DOHH2 (cell line): ENCODE data around the gene OIT3.

Experiments
- EZH2phosphoT487 ChIP-seq: fragments of 200-600 bp; sonication (generic); IDR thresholded peaks from 2 replicates; pipeline ENCODE4 v1.6.1; 2017; ENCODE audit warnings: borderline replicate concordance, mild to moderate bottlenecking, antibody characterized with exemption, low read length, moderate library complexity, mixed read lengths
- TF ChIP-seq, protein P1 (sequence below): fragments of 200-600 bp; sonication (generic); IDR thresholded peaks from one replicate; pipeline ENCODE4 v1.5.1; 2014; ENCODE audit warnings: antibody characterized with exemption, mild to moderate bottlenecking, low read depth, low read length; ENCODE audit not compliant: poor library complexity, severe bottlenecking

DNA sequence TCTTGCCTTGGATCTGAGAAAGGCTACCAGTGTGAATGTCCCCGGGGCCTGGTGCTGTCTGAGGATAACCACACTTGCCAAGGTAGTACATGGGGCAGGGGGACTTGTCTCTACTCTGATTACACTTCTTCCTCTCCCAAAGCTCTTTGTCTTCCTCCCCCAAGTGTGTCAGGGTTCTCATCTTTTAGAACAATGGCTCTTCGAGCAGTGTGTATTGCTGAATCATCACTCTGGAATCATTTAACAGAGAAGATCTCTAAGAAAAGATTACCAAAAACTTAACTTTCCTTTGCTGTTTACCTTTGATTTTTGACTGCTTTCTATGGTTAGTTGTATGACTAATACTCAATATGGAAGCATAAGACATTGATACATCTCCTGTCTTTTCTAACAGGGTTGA is 18.2 kb downstream of the OIT3 start:
- TF ChIP-seq, protein P1, sequence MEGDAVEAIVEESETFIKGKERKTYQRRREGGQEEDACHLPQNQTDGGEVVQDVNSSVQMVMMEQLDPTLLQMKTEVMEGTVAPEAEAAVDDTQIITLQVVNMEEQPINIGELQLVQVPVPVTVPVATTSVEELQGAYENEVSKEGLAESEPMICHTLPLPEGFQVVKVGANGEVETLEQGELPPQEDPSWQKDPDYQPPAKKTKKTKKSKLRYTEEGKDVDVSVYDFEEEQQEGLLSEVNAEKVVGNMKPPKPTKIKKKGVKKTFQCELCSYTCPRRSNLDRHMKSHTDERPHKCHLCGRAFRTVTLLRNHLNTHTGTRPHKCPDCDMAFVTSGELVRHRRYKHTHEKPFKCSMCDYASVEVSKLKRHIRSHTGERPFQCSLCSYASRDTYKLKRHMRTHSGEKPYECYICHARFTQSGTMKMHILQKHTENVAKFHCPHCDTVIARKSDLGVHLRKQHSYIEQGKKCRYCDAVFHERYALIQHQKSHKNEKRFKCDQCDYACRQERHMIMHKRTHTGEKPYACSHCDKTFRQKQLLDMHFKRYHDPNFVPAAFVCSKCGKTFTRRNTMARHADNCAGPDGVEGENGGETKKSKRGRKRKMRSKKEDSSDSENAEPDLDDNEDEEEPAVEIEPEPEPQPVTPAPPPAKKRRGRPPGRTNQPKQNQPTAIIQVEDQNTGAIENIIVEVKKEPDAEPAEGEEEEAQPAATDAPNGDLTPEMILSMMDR, result no peak
- TF ChIP-seq EZH2phosphoT487, result no peak
